ENCODE results near the gene ITGA6.

- TF ChIP-seq POLR2A (IDR thresholded peaks at IDR 0.05) = no peak
- no peak for TF ChIP-seq CTCF (IDR thresholded peaks at IDR 0.05)
Observed at GRCh38 chr2:172403881-172404468, 23.4 kb upstream of the ITGA6 start.

All from Peyer's patch (tissue), 4 donors.